Fibroblast of skin of right quadriceps (primary cell): ENCODE measurements around the gene TPO.
A peak's percentile ranks its signal among the peaks of the same experiment; 100 is the strongest.

ENCODE experiments used
- DNase-seq: peaks from one replicate; pipeline ENCODE4 v3.0.0-alpha.2; 2013

Gene TPO

DNA sequence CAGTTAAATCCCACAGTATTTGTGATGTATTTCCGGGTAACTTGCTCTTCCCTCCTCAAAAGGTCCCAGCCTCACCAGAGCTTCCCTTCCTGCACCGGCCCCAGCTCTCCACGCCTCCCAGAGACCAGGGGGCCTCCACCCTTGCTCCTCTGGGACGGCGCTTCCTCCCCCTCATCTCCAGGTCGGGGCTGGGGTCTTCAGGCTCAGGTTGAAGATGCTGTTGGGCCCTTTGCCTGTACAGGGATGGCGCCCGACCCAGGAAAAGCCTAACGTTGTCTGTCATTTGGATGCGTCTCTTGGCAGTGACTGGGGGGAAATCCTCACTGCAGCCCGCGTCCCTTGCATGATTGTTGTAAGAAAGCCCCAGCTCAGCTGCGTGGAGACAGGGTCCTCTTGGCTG is 126.7 kb downstream of the TPO start:
- DNase-seq: no peak

DNA sequence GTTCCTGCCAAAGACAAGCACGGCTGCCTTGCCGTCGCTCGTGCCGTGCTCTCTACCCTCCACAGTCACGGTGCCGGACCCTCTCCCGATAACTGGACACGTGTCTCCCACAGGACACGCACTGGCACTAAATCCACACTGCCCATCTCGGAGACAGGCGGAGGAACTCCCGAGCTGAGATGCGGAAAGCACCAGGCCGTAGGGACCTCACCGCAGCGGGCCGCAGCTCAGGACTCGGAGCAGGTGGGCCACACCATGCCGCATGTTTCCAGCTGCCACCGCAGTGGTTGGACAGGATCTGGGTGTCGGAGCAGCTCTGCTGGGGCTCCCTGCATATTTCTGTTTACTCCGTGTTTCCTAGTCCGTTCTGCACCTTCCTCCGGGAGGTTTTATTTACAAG is 127.2 kb downstream of the TPO start:
- no peak for DNase-seq

DNA sequence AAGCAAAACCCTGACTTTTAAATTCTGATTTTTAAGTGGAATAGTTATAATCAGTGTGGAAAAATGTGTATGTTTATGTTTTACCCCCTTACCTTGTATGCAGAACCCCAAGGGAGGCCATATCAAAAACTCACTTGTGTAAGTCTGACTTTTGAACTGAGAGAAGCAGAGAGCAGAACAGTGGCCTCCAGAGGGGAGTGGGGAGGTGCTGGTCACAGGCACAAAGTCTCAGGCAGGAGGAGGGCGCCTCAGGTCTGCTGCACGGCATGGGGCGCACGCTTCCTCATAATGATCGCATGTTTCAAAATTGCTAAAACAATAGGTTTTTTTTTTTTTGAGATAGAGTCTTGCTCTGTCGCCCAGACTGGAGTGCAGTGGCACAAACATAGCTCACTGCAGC is 127.8 kb downstream of the TPO start:
- DNase-seq: no peak

DNA sequence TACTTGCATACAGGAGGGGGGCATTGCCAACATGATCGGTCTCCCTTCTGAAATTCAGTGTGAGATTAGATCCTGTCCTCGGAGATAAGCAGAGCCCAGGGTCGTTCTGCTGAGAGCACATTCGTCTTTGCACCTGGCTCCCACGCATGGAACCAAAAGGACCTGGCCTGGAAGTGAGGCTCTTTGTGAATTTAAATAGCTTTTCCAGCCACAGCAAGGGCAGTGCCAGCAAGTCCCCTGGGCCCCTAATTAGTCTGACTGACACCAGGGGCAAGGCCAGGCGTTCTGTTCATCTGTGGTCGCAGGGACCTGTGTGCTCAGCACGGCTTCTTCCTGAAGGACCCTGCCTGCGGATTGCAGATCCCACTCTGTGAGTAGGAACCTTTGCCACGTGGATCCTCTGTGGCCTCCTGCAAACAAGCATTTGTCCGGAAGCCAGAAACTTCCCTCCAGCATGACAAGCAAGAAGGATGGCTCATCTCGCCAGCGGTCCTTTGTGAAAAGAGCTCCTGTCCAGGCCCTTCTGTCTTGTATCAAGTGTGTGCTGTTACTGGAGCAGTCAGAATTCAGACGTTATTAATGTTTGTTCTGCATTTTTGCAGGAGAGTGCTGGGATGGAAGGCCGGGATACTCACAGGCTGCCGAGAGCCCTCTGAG is 128.7 kb downstream of the TPO start:
- DNase-seq: no peak

DNA sequence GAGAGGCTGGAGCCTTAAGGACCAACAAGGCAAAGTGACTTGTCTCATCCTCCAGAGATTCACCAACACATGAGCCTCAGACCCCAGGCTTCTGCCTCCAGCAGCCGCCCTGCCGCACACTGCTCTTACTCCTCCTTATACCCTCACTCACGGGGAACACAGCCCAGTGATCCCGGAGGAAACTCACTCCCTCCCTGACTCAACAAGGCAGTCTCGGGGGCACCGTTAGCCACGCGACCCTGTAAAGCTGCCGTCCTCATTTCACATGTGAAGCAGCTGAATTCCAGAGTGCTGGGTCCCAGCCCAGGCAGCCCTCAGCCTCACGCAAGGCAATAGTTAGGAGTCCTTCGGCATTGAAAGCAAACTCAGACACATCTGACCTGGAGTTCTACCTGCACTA is 129.7 kb downstream of the TPO start:
- DNase-seq: no peak

DNA sequence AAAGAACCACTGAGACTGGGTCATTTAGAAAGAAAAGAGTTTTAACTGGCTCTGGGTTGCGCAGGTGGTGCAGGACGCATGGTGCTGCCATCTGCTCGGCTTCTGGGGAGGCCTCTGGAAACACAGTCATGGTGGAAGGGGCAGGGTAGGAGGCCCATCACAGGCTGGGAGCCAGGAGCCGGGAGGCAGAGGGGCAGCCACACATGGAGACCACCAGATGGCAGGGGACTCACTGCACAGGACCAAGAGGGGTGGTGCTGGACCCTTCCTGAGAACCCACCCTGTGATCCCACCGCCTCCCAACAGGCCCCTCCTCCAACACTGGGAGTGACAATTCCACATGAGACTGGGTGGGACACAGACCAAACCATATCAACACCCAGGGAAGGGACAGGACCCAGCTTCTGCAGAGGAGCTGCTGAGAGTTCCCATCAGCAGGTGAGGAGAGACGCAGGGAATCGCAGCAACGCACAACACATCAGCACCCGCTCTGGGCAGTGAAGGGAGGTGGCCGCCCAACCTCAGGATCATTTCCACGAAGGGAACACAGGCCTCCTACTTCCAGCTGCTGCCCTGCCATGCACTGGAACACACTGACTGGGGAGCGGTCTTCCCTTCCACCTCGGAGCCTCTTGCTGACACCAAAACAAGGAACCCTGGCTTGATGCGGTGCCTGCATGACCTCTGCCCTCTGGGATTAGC is 130.7 kb downstream of the TPO start:
- DNase-seq: no peak

DNA sequence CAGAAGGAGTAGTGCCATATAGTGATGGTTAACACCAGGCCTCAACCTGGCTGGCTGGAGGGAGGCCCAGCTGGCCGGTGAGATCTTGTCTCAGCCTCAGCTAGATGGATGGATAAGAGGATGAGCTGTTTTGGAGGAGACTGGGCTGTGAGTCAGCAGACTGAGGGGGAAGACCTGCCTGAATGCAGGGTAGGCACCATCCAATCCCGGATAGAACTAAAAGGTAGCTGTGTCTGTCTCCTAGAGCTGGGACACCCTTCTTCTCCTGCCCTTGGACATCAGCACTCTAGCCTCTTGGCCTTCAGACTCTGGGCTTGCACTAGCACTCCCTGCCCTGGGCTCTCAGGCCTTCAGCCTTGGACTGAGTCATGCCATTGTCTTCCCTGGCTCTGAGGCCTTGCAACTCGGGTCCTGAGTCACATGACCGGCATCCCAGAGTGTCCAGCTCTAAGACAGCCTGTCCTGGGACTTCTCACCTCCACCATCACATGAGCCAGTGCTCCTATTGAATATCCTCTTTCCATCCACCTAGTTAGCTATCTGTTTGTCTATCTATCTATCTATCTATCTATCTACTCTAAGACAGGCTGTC is 131.3 kb downstream of the TPO start:
- DNase-seq: no peak

DNA sequence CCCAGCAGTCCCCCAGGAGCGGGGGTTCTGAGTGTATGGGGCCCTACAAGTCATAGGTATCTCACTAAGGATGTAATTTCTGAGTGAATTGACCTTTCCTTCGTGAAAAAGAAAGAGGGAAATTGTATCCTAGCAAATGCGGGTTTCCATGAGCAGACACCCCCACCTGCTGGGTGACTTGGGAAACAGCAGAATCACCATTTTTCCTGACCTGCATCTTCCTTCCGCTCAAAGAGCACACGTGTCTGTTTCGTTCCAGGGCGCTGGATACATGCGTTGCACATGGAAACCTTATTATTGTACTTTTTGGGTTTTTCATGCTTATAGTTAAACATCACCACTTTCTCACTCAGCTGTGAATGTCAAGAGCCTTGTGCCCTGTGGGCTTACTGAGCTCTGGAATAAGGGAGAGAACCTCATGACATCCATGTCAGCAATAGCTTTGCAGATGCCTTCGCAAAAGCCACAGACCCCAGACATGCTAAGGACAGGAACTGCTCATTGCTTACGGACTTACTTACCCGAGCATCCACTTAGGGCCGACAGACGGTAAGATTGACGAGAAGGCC is 132.8 kb downstream of the TPO start:
- DNase-seq: peak; percentile 54

DNA sequence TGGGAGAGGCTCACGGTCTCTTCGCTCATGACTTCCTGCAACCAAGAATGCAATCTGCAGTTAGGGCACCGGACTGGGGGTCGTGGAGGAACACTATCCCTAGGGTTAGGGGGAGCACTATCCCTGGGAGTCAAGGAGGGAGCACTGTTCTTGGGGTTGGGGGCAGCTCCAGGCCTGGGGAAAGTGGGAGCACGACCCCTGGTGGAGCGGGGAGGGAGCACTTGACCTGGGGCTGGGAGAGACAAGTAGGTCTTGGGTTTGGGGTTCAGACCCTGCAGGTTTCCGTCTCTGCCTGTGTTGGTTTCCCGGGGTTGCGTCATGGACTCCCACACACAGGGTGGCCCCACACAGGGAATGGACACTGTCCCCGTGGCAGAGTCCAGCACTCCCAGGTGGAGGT is 133.6 kb downstream of the TPO start:
- DNase-seq: no peak

DNA sequence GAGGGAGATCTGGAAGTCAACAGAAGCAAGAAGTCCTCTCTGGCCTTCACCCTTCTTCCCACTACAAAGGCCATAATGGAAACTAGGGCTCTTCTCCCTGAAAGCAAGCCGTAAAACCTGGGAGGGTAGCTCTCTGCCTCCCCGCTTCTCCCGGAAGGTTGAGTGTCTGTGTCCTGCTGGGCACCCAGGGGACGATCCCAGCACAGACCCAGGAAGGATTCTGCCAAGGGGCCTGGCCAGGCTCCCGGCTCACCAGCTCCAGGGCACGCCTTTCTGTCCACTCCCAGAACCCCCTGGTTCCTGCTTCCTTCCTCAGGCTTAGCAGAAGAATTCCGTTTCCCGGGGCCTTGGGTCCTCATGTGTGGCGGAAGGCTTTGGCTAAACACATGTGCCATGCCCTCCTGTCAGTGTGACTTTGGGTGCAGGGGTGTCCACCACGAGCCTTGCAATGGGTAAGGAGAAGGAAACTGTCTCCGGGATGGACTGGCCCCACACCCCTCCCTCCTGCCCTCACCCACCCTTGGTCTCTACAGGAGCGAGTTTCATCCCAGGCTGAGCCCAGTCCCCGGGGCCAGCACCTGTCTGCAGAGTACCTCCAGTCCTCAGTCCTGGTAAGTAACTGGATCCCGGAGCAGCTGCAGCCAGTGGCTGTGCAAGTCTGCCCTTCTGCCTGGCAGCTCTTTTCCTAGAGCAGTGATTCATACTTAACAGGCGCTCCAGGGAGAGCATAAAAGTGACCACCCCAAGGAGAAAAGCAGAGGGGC is 135.8 kb downstream of the TPO start:
- DNase-seq: no peak

DNA sequence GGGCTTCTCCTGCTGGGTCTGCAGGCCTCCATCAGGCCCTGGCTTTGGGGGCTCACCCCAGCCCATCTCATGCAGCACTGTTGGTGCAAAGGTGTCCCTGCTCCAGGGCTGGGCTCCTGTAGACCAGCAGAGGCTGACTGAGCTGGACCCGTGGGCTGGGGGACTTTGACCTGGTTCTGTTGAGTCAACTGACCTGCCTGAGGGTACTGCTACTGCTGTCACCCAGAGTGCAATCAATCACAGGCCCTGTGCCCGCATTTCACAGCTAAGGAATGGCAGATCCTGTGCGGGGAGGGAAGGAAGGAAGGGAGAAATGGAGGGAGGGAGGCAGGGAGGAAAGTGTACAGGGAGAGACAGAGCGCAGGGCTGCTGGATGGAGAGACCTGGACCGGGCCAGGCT is 136.8 kb downstream of the TPO start:
- DNase-seq: no peak

DNA sequence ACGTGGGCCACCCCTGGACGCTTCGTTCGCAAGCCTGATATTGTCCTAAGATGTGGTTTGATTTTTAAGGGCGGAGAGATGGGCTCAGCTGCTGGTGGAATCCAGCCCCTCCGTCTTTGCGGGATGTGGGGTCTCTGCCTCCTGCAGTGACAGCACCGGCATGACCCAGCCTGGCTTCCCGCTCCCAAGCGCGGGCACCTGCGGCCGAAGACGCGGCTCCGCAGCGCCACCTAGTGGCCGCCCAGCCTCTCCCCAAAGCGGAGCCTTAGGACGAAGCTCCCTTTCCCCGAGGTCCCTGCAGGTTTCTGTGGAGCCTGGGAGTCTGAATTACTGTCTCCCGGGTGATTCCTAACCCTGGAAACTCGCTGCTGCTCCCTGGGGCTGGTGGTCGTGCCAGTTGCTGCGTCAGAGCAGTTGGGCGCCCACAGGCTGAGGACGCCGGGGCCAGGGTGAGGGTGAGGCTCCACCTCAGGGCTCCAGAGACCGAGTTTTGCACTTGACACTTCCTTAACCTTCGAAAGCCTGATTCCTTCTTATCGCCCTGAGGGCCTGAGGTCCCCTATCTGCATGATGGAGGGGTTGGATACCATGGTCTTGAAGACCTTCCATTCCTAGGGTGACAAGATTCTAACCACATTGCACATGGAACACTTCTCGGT is 137.5 kb downstream of the TPO start:
- DNase-seq: no peak

DNA sequence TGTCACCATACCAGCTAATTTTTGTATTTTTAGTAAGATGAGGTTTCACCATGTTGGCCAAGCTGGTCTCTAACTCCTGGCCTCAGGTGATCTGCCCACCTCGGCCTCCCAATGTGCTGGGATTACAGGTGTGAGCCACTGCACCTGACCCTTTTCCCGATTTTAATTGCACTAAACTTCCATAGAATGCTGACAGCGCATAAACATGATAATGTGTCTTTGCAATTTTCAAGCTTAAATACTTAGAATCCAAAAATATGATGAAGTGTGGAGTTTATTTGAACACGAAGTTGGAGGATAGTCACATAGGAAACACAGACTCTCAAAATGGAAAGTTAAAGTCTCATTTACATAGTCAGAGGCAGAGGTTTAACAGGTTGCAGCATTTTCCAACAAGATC is 138.6 kb downstream of the TPO start:
- no peak for DNase-seq

DNA sequence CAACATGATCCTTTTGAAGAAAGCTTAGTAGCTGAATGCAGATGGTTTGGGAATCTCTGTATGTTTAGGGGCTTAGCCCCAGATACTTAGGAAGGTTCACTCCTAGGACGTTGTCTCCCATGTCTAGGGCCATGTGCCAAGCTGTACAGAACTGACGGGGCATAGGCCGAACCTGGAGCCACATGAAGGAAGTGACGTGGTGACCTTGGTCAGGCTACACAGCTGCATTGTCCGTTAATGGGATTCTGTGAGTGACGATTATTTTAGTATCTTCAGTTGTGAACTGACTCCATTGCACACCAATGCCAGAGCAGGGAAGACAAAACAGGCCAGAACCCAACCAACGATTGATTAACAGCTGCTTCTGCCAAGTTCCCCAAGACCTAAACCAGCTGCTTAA is 139.3 kb downstream of the TPO start:
- no peak for DNase-seq

DNA sequence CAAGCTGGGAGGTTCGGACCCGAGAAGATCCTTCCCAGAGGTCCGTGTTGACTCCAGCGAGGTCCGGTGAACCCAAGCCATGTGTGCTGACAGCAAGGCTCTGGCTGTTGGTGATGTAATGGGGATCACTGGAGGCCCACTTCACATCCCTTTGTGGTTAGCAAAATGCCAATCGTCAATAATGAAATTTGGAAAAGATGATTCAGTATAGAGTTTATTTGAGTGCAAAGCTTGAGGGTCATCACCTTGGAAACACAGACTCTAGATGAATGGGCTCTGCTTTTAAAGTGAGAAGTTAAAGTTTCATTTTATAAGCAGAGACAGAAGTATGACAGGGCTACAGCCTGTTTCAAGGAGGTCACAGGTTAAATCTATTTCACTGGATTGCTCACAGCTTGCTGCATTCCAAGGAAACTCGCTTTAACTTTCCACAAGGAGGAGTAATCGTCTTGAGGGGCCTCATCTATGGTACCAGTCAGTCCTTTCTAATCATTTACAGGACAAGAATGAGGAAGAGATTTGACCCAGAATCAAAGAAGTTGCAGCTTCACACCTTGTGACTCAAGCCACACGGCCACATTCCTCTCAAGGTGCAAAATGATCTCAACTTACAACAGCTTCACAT is 140.5 kb downstream of the TPO start:
- DNase-seq: peak; percentile 80

DNA sequence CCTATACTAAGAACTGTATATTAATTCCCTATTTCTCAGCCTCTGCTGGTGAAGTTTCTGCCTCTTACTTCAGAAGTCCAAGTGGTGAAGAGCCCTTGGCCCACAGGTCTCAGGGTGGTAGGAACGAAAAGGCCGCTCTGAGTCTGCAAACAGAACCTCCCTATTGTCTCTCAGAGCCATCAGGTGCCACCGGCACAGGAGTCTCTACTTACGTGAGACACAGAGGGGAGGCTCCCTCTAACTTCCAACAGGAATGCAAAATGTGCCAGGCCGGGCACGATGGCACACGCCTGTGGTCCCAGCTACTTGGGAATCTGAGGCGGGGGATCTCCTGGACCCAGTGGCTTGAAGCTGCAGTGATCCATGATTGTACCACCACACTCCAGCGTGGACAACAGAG is 143.0 kb downstream of the TPO start:
- no peak for DNase-seq

DNA sequence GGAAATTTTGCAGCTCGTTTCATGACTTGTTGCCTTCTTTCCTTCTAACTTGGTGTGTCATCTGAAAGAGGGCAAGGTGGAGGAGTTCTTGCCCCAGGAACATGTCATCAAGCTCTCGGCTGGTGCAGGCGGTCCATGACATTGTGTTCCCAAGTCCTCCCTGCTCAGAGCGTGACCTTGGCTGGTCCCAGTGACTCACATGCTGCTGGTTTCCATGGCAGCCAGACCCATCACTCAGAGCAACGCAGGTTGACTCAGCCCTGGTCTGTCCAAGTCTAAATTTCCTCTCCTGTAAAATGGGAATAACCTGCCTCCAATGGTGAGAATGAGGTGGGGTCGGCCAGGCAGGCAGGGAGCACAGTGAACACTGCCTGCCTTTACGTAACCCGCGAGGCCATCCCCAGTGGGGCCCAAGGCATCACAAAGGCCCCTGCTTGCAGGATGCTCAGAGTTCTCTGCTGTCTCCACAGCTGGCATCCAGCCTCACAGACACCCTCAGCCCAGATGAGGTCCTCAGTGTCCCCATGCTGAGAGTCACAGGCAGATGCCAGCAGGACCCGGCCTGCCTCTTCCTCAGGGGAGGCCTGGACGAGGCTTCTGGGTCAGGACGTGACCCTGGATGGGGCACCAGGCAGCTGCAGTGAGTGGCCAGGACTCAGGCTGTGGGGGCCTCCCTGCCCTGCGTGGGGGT is 143.7 kb downstream of the TPO start:
- DNase-seq: no peak

DNA sequence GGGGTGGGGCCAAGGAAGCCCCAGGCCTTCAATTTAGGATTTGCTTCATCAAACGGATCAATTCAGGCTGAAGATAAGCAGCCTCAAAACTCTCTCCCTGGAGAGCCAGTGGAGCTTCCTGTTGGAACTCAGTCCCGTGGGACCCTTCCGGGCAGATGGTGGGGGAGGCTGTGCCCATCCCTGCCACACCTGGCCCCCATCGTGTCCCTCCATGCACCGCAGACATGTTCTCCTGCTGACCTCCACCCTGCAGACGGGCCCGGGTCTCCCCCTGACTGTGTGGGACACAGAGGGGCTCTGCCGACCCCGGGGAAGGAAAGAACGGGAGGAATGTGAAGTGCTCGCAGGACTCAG is 144.2 kb downstream of the TPO start:
- no peak for DNase-seq

DNA sequence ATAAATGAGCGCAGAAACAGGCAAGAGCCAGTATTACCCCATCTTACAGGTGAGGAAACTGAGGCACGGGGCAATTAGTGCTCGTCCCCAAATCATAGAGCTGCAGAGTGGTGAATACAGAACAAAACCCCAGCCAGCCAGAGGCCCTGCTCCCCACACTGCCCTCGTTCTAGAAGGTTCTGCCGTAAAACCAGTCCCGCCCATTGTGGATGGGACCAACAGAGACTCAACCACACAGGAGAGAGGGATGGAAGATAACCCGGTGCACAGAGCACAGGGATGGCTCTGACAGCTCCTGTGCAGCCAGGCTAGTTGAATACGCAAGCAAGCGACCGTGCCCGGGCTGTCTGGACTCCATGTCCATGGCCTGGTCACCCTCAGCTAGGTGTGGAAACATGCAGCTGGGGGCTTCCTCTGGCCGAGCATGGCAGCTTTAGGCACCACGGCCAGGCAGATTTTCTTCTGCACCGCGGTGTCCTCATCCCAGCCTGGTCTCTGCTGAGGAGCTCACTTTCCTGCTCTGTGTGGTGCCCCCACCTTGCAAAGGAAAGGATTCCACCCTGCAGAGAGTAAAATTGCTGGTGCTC is 146.4 kb downstream of the TPO start:
- no peak for DNase-seq

DNA sequence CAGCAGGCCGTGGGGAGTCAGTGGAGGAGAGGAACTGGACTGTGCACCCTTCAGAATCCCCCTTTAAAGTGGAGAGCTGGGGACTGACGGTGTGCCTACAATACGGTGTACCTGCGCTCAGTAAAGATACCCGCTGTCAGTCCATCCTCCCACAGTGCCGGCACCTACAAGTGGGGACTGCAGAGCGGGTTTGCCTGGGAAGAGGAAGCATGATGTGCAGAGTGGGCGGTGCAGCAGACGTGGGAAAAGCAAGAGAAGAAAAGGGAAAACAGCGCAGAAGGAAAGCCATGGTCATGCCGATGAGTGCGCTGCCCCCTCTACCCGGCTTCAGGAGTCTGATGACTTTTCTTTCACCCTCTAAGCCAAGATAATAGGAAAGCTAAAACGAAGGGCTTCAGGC is 148.0 kb downstream of the TPO start:
- no peak for DNase-seq

DNA sequence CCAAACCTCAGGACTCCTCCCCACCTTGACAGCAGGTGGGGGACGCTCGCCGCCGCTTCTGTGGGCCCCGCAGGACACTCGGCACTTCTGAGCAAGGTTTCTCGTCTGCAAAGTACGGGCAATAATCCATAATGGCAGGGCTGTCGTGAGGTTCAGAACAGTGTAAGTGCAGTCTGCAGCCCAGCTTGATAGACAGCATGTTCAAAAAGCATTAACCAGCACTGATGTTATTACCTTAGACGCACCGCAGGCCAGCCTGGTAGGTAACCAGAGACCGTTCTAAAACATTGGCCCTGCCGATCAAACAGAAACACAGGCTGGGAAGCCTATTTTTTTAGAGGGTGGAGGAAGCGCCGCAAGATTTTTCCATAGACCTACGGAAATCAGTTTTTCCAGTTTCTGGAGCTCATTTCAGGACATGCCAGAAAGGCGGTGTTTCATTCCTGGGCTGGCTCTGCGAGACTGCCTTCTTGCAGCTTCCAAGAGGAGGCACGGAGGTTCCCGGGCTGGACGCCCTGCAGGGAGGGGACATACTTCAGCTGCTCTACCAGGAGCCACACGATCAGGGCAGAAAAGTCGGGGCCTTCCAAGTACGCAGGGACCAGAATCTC is 148.7 kb downstream of the TPO start:
- DNase-seq: no peak
